Bone marrow (tissue), 2 donors: ENCODE results near the gene CNTNAP5.

ENCODE experiments used
- DNase-seq, 2 donors: peaks; one replicate each; lab custom pipeline; 2025; lab: John Stamatoyannopoulos, UW

Gene CNTNAP5

DNA sequence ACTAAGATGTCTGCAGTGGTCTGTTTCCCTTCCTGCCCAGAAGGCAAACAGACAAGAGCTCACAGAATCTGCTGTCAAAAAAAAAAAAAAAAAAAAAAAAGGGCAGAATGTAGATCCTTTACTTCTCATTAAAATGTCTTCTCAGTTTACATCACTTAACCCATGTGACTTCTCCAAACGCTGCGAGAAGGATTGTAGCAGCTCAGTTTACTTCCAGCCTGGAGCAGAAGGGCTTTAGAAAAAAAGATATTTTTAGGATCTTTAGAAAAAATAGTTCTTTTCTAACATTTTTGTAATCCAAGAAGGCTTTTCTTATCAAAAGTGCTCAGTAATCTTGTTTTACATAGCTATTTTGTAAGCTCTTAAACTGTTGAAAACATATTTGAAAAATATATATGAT is 425.4 kb downstream of the CNTNAP5 start:
- no peak for DNase-seq

DNA sequence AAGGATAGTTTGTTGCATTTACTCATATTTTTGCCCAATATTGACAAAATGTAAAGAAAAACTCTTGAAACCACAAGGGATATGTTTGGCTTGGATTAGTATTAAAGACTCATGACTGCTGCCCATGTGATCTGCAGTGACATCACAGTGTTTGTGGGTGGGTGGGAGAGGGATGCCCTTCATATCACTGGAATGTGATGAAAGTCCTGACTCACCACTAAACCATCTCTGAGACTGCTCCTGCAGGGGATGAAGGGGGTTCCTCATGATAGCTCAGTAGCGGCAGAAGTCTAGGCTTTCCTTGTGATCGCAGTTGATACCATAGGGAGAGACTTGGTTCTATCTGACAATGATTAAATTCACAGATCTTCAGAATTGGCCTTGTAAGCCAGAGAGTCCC is 451.2 kb downstream of the CNTNAP5 start:
- DNase-seq: no peak

DNA sequence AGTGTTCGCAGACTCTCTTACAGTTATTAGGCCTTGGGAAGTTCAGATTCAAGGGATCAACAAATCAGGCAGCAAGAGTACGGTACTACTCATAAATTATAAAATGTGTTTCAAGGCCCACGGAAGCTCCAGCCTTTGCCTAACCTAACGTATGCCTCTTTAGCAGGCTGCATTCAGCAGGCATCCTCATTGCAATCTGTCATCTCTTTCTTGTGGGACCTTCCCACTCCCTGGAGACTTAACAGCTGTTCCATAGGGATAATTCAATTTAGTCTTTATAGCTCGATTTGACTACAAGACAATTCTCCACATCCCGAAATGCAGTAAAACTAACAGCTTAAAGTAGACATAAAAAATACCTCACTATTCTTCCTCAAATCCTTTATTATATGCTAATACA is 453.7 kb downstream of the CNTNAP5 start:
- DNase-seq: no peak

DNA sequence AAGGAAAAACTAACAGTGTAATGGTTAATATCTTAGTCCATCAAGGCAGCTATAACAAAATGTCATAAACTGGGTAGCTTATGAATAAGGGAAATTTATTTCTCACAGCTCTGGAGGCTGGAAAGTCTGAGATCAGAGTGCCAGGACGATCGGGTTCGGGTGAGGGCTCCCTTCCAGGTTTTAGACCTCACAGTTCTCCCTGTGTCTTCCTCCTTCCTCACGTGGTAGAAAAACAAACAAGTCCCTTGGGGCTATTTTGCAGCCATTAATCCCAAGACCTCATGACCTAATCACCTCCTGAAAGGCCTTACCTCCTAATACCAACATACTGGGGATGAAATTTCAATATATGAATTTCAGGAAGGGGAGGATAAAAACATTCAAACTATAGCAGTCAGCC is 455.9 kb downstream of the CNTNAP5 start:
- no peak for DNase-seq

DNA sequence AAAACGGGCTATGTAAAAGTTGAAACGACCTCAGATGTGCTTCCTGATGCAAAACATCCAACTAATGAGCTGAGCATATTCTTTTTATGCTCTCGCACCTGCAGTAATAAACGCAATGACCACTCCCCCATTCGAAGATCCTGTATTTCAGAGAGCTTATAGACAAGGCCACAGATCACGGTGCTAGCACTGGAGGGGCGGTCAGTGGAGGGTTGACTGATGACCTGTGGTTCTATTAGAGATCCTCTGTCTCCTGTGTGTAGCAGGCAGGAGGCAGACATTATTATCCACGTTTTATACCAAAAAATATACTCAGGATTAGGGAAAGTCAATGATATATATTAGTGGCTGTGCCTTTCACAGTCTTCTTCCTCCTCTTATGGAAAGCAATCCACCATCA is 457.0 kb downstream of the CNTNAP5 start:
- DNase-seq: no peak

DNA sequence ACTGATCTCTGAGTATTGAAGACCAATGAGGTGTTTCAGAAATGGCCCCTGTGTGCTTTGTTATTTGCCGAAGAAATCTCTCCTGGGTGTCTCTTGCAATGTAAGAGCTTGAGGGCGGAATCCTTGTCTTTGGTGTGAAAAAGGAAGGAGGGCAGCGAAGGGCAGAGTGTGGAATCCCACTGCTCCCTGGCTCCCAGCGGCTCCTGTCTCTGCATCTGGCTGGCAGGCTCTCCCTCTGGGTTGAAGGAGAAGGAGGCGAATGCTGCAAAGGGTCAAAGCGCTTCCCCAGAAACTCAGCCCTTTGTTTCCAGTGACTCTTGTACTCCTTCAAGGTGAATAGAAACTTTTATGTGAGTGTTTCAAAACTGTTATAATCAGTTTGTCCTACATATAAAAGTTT is 457.5 kb downstream of the CNTNAP5 start:
- DNase-seq: no peak

DNA sequence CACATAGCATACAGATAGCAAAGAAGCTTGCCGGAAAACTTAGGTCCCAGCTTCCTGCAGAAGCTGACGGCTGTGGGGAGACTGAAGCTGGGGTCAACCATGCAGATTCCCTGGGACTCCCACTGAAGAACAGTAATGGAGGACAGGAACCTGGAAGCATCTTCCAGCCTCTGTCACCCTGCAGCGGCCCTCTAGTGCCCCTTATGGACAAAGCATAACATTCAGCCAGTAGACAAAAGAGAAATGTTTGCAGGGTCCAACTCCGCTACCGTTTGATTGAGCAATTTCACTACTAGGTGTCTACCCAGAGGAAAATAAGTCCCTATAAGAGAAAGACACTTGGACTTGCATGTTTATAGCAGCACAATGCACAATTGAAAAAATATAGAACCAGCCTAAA is 460.6 kb downstream of the CNTNAP5 start:
- no peak for DNase-seq

DNA sequence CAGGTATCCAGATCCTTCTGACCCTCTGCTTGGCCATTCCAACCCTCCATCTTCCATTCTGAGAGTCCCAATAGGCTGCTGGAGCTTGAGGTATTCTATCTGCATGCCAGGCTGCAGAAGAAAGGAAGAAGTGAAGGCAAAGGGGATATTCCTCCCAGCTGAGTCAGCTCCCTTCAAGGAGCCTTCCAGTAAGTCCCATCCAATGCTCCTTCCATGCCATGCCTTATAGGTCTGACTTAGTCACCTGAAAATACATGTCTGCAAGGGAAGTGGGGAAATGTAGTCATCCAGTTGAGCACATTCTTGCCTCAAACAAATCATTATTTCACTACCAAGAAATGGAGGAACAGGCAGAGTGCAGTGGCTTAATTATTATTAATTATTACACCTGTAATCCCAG is 464.6 kb downstream of the CNTNAP5 start:
- DNase-seq: no peak

DNA sequence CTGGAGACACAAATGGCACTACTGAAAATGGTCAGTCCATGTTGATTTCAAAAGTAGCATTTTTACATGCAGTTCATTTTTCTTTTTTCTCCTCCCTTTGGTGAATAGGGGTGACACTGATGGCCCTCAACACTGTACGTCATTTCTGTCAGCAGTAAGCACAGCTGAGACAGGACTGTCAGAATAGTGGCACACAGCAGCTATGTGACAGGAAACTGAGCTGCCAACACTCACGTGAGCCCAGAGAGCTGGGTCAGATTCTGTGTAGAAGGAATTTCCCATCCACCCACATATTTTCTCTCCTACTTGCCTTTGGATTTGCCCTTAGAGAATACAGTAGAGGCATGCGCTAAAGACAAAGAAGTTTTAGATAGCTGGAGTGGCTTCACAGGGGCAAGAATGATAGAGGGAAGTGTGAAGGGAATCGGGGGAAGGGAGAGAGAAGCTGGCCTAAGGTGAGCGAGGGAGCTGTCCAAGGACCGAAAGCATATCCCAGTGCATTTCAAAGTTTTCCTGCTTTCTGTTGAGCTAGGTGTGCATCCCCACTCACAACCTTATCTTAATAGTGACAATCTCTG is 476.6 kb downstream of the CNTNAP5 start:
- DNase-seq: no peak

DNA sequence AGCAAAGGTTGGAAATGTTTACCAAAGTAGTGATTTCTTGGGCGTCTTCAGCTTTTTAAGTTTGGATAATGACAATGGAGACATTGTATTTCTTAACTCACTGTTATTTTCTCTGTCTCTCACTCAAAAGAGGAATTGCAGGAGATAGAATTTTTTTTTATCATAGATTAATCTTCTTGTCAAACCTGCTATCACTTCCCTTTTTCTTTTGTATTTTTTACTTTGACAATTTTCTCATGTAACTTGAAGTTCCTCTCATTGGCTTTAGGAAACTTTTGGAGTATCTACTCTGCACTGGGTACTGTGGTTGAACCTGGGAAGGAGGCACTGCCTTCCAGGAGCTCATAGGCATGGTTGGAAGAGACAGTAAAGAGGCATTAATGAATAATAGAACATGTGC is 489.1 kb downstream of the CNTNAP5 start:
- DNase-seq: no peak

DNA sequence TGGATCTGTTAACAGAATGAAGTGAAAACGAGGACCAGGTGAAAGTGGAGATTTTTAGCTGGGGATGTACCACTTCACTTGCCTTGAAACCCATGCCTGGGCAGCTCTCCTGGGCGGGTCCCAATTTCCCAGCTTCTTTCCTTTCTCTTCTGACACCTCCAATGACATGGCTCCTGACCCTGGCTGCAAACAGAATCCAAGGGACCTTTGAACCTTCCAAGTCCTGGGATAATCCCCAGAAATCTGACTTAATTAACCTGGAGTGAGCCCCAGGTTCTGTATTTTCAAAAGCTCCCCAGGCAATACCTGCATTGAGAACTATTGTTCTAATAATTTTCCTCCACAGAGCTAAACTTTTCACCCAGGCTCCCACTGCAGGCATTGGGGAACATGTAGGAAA is 495.9 kb downstream of the CNTNAP5 start:
- DNase-seq: no peak

DNA sequence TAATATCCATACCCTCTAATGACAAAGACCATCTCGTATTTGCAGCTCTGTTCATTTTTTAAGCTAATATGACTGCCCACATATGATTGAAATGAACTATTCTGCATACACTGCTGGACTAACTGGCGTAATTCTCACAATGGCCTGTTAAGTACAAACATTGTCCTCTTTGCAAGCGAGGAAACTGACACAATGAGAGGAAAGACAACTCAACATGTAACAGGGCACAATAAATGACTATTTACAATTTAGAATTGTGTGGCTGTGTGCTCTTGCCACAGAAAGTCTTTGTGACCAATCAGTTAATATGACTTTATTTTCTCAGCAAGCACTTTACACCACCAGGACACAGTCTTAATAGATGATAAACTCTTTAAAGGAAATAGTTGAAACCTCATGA is 498.0 kb downstream of the CNTNAP5 start:
- DNase-seq: no peak

DNA sequence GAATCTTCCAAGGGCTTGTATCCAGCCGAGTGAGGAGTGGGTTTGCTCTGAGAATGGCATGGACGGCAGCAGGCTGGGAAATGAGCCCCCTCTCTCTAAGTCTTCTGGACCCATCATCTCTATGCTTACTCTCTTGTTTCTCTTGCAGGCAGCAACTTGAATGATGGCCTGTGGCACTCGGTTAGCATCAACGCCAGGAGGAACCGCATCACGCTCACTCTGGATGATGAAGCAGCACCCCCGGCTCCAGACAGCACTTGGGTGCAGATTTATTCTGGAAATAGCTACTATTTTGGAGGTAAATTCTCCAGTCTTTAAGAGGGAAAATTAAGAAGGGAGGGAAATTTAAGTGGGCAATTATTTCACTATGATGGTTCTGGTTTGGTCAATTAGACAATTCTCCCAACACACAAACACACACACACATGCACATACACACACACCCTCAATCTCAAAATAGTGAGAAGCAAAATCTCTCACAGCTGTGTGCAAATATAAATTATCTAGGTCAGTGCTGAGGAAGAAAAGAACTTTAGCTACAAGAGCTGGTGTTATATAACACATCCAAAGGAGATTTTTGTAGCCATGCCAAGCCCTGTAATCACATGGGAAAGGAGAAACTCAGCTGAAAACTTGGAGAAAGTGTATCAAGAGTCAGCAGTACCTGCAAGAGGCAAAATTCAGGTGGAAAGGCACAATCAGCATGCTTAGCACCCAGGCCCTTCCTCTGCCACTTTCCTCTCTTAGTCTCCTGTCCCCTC is 499.2 kb downstream of the CNTNAP5 start:
- DNase-seq: no peak

DNA sequence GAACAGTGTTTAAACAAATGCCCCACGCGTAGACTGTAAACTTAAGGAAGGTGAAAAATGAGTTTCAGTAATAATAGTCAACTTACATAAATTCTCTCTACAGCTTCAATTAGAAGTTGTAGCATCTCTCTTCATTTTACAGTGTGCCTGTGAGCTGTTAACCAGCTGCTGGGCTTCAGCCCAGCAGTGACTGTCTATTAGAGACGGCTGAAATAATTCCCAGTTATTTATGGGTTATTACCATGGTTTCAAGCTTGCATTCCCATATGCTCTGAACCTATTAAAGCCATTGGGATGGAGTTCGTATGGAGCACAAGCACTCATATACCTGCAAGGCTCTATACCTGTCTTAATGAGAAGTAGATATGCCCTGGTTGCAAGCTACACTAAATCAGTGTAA is 501.1 kb downstream of the CNTNAP5 start:
- DNase-seq: no peak

DNA sequence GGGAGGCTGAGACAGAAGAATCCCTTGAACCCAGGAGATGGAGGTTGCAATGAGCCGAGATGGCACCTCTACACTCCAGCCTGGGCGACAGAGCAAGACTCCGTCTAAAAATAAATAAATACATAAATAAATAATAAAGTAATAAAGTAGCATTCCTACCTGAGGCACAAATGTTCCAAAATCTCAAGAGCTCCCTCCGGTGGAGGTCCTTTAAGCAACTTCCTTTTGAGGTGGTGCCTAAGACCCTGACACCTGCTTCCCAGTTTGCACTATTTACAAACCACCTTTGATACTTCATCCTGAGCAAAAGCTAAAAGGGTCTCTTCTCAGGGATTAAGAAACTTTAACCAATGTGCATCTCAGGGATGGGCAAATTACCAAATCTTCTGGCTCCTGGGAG is 505.1 kb downstream of the CNTNAP5 start:
- no peak for DNase-seq

DNA sequence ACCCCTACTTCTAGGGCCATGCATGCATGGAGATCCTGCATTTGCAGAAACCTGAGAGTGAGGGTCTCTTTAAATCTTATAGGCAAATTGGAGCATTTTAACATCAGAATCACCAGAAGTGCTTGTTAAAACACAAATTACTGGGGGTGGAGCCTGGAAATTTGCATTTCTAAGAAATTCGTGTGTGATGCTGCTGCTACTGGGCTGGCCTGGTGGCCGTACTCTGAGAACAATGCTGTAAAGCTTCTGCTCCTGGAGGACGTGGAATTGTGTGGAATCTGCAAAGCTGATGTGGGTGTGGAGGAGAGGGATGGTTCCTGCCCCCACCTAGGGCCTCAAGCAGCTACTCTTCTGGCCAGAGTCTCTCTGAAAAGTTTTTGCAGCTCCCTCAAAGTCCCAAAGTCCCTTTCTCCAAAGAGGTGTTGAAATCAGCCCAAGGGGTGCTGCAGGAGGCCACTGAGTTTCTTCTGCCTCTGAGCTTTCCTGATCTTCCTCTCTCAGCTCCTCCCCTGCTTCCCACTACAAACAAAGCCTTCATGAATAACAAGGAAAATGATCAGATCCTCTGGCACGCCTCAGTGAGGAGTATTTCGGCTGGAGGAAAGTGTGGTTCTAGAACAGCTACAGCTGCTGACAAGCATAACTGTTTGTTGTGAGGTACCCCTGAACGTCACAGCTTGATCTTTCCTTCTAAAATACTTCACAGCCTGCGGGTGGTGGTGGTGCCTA is 508.3 kb downstream of the CNTNAP5 start:
- no peak for DNase-seq

DNA sequence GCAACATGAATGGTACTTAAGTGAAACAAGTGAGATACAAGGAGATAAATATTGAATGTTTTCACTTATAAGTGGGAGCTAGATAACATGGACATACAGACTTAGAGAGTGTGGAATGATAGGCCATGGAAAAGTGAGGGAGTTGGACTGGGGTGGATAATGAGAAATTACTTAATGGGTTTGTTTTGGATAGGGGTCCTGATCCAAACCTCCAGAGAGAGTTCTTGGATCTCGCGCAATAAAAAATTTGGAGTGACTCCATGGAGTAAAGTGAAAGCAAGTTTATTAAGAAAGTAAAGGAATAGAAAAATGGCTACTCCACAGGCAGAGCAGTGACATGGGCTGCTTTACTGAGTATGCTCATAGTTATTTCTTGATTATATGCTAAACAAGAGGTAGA is 508.9 kb downstream of the CNTNAP5 start:
- no peak for DNase-seq

DNA sequence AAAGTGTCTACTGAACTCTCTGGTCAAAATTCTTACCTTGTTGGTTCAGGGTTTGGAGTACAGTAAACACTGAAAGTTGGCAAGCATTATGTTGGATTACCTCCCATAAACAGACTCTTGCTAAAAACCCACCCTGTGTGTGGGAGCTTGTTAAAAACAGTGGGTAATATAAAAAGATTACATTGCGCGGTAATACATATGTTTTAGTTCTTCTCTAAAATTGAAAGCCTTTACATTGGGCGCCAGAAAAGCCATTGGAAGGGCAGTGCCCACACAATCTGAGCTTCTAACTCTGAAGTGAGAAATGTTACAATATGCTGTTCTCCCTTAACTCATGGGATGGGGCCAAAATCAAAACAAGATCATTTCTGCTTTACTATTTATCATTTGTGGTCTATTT is 510.7 kb downstream of the CNTNAP5 start:
- no peak for DNase-seq

DNA sequence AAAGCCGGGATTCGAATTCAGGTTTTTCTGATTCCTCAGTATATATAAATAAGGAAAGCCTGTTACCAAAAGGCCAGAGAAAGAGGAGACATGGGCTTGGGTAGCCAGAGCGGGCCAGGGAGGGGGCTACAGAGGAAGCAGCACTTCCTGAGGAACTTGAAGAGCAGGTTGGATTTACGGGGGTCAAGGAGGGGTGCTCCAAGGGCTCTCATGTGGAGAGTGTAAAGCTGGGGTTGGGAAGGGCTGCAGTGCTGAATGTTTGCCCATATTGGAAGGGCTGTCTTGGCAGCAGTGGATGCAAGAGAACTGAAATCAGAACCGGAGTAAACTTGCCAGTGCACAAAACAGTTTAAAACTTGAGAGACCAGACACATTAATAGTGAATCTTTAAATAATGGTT is 511.5 kb downstream of the CNTNAP5 start:
- DNase-seq: no peak

DNA sequence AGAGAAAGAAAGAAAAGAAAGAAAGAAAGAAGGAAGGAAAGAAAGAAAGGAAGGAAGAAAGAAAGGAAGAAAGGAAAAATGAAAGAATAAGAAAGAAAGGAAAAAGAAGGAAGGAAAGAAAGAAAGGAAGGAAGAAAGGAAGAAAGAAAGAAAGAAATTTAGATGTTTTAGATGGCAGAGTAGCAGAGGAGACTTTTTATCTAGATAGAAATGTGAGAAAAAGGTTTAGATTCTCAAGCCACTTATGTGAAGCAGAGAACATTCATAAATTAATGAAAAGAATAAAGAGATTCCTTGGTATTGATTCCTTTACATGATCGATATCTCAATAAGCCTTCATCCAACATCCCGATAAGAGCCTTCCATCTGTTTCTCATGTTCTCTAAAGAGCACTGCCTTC is 513.5 kb downstream of the CNTNAP5 start:
- no peak for DNase-seq

DNA sequence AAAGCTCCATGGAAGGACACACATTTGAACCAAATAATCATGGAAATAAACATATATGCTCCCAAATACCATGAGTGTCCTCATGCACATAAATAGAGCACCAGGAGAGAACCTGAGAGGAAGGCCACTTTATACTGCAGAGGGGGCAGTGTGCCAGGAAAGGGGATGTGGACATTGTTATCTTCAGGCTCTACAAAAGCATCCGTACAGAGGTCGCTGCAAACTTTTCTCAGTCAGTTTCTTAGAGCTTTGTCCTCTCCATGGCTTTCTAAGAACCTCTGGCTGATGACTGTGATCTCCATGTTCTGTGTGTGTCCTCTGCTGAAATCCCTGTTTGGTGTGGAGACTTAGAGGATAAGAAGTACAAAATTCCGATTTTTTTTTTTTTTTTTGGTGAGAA is 515.7 kb downstream of the CNTNAP5 start:
- no peak for DNase-seq

DNA sequence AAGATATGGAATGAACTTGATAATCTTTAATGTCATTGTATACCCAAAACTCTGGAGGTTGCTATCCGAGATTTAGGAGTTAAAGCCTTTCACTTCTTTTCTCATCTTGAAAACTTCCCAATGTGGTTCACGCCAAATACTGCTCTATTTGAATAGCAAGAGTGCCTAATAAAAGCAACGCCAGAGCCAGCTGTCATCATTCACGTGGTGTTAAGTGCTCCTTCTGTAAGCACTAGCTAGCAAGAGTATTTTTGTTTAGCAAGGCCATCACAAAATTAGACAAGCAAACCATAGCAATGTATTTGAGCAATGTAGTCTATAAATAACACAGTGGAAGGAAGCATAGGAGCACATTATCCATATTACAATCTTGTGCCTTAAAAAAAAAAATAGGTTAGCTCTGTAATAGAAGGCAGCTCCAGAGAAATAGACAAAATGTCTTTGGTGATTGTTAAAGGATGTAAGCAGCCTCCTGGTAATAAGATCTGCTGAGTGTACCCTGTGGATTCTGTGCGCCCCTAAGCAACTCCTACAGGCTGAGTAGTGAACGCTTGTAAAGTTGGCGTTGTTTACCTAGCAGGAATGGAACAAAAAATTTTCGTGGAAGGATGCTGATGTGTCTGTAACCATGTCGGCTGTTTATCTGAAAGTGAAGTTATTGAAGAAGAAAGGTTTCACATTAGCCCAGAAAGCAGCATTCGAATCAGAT is 518.0 kb downstream of the CNTNAP5 start:
- no peak for DNase-seq

DNA sequence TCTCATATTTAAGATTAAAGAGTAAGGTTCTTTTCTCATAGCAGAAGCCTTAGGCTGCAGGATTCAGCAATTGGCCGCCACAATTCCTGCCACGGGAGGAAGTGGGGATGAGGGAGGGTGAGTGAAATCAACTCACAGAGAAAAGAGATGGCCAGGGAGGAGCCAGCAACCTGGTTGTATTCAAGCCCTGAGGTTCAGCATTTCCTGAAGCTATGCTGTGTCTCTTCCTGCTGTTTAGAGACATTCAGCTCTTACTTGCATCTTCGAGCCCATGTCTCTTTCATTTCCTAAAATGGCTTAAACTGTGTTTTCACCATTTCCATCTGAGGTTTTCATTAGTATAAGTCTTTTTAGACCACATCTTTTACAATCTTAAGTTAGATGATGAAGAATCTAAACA is 522.6 kb downstream of the CNTNAP5 start:
- DNase-seq: no peak
